Brain microvascular endothelial cell (primary cell): ENCODE measurements around the gene TRUB1.
"Not testable (repeated sequence)": the region's sequence is repeated elsewhere in the genome, so short reads cannot be mapped to it uniquely, and the experiment has no call there.

Source experiments
- DNase-seq: peaks from one replicate; pipeline ENCODE4 v3.0.0-alpha.2; 2020
- H3K27ac ChIP-seq: fragments of 250-450 bp; sonication (Bioruptor Pico); 2 replicates; pipeline ENCODE4 v1.5.1; 2020; ENCODE audit warnings: mild to moderate bottlenecking, moderate library complexity
- H3K27me3 ChIP-seq: fragments of 250-450 bp; sonication (Bioruptor Pico); replicated peaks from 2 replicates; pipeline ENCODE4 v1.5.1; 2020; ENCODE audit warnings: mild to moderate bottlenecking
- H3K36me3 ChIP-seq: fragments of 250-450 bp; sonication (Bioruptor Pico); replicated peaks from 2 replicates; pipeline ENCODE4 v1.5.1; 2020; ENCODE audit warnings: mild to moderate bottlenecking
- H3K4me3 ChIP-seq: 2 replicates; pipeline ENCODE4 v1.5.1; 2011; ENCODE audit warnings: low read depth, mild to moderate bottlenecking, control low read depth, low read length, moderate library complexity
- in situ Hi-C: cut with HindIII; loops from 2 replicates; pipeline ENCODE4 v1.10.0; 2017; ENCODE audit warnings: low sequenced_read_pairs, low pct_ligation_motif_present
- TF ChIP-seq, protein P1 (sequence below): IDR thresholded peaks from 2 replicates; pipeline ENCODE4 v1.5.1; 2011; ENCODE audit warnings: low read depth, mild to moderate bottlenecking, moderate library complexity, low read length, control low read depth, inconsistent platforms; ENCODE audit errors: missing control alignments

Gene TRUB1

DNA sequence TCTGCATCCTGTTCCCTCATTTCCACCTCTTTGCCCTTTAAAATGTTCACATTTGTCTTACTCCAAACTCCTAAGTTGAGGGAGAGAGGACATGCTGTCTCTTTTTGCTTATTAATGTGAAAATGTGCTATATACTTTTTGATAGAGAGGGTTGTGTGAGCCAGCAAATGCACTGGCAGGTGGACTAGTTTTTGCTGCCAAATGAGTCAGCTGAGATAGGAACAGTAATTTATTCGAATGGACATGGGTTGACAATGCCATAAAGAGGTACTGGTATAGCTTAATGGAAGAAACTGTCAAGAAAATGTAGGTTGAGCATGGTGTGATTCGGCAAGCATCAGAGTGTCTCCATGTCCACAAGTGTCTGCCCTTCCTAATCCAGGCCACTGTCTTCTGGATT is 9.2 kb upstream of the TRUB1 start:
- no peaks in the 10 kb centered on the region for H3K36me3 ChIP-seq
- H3K27me3 ChIP-seq = no peaks in the 10 kb centered on the region
- TF ChIP-seq, protein P1, sequence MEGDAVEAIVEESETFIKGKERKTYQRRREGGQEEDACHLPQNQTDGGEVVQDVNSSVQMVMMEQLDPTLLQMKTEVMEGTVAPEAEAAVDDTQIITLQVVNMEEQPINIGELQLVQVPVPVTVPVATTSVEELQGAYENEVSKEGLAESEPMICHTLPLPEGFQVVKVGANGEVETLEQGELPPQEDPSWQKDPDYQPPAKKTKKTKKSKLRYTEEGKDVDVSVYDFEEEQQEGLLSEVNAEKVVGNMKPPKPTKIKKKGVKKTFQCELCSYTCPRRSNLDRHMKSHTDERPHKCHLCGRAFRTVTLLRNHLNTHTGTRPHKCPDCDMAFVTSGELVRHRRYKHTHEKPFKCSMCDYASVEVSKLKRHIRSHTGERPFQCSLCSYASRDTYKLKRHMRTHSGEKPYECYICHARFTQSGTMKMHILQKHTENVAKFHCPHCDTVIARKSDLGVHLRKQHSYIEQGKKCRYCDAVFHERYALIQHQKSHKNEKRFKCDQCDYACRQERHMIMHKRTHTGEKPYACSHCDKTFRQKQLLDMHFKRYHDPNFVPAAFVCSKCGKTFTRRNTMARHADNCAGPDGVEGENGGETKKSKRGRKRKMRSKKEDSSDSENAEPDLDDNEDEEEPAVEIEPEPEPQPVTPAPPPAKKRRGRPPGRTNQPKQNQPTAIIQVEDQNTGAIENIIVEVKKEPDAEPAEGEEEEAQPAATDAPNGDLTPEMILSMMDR = no peak
- DNase-seq = no peak
- no peak overlapping the region for H3K27ac ChIP-seq
- H3K4me3 ChIP-seq = no peak overlapping the region
- in situ Hi-C loops = no loop called here

DNA sequence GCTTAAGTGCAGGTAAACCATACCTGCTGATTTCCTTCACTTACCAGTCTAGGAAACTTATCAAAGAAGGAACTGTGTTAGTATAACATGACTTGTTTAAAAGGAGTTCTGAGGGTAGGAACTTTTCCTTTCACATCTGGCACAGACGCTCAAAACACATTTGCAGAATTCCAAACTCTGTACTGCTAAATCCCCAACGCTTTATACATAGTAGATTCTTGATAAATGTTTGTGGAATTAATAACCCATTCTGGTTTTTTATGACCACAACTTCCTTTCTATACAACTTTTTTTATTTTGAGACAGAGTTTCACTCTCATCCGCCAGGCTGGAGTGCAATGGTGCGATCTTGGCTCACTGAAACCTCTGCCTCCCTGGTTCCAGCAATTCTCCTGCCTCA is 7.7 kb upstream of the TRUB1 start:
- no peaks in the 10 kb centered on the region for H3K27me3 ChIP-seq
- TF ChIP-seq, protein P1 = no peak
- DNase-seq = peak; percentile 26
- no peak overlapping the region for H3K4me3 ChIP-seq
- in situ Hi-C loops = no loop called here
- H3K36me3 ChIP-seq = no peaks in the 10 kb centered on the region
- no peak overlapping the region for H3K27ac ChIP-seq

GRCh38 chr10:114931072-114931679 is 6.8 kb upstream of the TRUB1 start:
- Histone ChIP-seq H3K27ac (no peak overlapping the region), H3K36me3 (no peaks in the 10 kb centered on the region), H3K4me3 (no peak overlapping the region), H3K27me3 (no peaks in the 10 kb centered on the region)
- in situ Hi-C loops = no loop called here
- TF ChIP-seq, protein P1 = no peak
- DNase-seq = no peak

DNA sequence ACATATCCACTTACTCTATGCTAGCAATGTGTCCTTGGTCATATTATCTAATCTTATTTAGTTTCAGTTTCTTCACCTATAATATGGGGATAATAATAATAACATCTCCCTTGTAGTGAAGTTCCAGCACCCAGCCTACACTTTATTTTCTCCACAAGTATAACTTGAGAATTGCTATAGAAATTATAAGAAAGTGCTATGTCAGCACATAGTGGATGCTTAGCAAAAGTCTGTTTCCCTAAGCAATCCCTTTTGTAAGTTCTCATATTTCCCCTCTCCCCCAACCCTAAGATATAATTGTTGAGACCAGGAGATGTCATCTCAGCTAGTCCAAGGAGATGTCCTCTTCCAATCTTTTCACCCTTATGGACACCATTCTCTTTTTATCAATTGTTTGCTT is 5.8 kb upstream of the TRUB1 start:
- Histone ChIP-seq H3K36me3 (no peaks in the 10 kb centered on the region), H3K27me3 (no peaks in the 10 kb centered on the region), H3K27ac (no peak overlapping the region), H3K4me3 (no peak overlapping the region)
- DNase-seq = no peak
- TF ChIP-seq, protein P1 = no peak
- in situ Hi-C loops = no loop called here

DNA sequence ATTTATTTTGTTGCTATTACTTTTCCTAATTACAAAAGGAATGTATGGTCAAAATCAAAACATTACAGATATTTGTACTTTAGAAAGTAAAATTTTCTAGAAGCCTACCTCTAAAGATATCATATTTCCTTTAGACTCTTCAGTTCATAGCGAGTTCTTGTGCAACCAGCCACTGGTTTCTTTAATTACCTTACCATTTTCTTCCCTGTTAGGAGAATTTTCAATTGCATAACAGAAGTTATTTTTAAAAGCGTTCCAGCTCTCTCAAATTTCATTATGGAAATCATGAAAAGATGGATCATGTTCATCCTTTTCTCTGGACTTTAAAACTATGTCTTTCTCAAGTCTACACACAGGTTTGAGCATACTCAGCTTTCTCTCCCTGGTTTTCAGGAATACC is 5.0 kb upstream of the TRUB1 start:
- H3K36me3 ChIP-seq = no peaks in the 10 kb centered on the region
- no peak overlapping the region for H3K4me3 ChIP-seq
- no peak for DNase-seq
- no peak overlapping the region for H3K27ac ChIP-seq
- TF ChIP-seq, protein P1 = no peak
- in situ Hi-C loops = no loop called here
- no peaks in the 10 kb centered on the region for H3K27me3 ChIP-seq

- TF ChIP-seq, protein P1 = no peak
- no peaks in the 10 kb centered on the region for H3K27me3 ChIP-seq
- H3K4me3 ChIP-seq = no peak overlapping the region
- H3K27ac ChIP-seq = no peak overlapping the region
- peak; percentile 47 for DNase-seq
- no peaks in the 10 kb centered on the region for H3K36me3 ChIP-seq
- in situ Hi-C loops = no loop called here
Observed at GRCh38 chr10:114933588-114933987, 4.4 kb upstream of the TRUB1 start.

GRCh38 chr10:114933995-114934394 is 4.0 kb upstream of the TRUB1 start:
- H3K4me3 ChIP-seq, H3K27me3 ChIP-seq, in situ Hi-C loops, H3K36me3 ChIP-seq, DNase-seq, H3K27ac ChIP-seq: not testable (repeated sequence)
